ENCODE measurements around the gene RCBTB1. TPM values are rescaled to one million over a fixed set of nuclear protein-coding genes. Genes with fewer than 3 reads are reported as not detected.

The RCBTB1 gene
- total RNA-seq, 2 donors from 2014 or later: 15.7 to 29.4 TPM

DNA sequence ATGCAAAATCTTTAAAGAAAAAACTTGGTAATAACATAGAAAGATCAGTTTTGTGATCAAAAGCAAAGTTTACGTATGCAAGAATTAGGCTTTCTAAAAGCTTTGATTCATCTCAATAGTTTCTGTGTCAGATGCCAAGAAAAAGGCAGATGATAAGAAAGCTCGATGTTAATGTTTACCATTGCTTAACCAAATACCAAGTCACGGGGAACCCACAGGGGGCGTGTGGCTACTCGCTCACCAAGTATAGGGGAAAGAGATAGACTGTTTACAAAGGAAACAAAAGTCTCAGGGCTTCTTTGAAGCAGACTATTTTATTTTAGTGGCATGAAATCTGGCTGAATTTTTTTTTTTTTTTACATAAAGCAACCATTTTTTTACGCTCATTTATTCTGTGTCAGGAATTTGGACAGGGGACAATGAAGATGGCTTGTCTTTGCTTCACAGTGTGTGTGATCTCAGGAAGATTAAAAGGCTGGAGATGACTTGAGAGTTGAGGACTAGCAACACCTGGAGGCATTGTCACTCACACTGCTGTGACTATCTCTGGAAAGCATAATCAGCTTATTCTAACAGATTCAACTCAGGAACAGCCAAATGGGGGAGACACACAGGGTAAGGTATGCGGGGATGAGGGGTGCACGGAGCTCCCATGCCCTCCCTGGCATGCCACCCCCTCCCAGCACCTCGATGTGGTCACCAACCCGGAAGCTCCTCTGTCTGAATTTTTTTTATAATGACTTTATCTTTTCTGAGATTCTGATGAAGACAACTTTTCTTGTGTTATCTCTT lies 24.9 kb downstream of the RCBTB1 start:
- 24% methylated on average over 10 of the region's 10 CpGs for WGBS
- DNase-seq (ENCODE audit: low spot score): peak; percentile 73
- no peaks in the 10 kb centered on the region for H3K36me3 ChIP-seq
- TF ChIP-seq POLR2A (IDR thresholded peaks at IDR 0.05): no peak
- peak; percentile 73 for TF ChIP-seq POLR2AphosphoS5 (IDR thresholded peaks at IDR 0.05)
- TF ChIP-seq, protein P1, sequence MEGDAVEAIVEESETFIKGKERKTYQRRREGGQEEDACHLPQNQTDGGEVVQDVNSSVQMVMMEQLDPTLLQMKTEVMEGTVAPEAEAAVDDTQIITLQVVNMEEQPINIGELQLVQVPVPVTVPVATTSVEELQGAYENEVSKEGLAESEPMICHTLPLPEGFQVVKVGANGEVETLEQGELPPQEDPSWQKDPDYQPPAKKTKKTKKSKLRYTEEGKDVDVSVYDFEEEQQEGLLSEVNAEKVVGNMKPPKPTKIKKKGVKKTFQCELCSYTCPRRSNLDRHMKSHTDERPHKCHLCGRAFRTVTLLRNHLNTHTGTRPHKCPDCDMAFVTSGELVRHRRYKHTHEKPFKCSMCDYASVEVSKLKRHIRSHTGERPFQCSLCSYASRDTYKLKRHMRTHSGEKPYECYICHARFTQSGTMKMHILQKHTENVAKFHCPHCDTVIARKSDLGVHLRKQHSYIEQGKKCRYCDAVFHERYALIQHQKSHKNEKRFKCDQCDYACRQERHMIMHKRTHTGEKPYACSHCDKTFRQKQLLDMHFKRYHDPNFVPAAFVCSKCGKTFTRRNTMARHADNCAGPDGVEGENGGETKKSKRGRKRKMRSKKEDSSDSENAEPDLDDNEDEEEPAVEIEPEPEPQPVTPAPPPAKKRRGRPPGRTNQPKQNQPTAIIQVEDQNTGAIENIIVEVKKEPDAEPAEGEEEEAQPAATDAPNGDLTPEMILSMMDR (IDR thresholded peaks at IDR 0.05): peak in 2 of 4 experiments; percentile 26 to 35
- H3K27ac ChIP-seq: peak overlapping the region; percentile 19 to 60
- no peaks in the 10 kb centered on the region for H3K27me3 ChIP-seq (replicated peaks; ENCODE audit: insufficient read depth)
- H3K9me3 ChIP-seq: no peaks in the 10 kb centered on the region
- intact Hi-C loops (cut with DNase I): no loop called here
- no peaks in the 10 kb centered on the region for H3K4me1 ChIP-seq (replicated peaks)
- H3K4me3 ChIP-seq: no peak overlapping the region

DNA sequence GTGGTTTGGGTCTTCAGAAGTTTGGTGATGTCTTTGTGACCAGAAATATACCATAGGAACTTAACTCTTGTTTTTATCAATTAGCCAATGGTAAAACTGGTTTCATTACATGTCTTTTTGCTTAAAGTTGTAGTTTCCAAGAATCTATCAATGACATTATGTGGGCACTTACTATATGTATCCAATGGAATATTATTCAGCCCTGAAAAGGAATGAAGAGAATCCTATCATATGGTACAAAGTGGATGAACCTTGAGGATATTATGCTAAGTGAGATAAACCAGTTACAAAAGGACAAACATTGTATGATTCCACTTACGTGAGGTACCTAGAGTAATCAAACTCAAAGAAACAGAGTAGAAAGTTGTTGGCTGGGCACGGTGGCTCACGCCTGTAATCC lies 26.4 kb downstream of the RCBTB1 start:
- Histone ChIP-seq H3K27ac (no peak overlapping the region), H3K36me3 (no peaks in the 10 kb centered on the region), H3K27me3 (replicated peaks; ENCODE audit: insufficient read depth) (no peaks in the 10 kb centered on the region), H3K4me3 (no peak overlapping the region), H3K4me1 (replicated peaks) (no peaks in the 10 kb centered on the region), H3K9me3 (no peaks in the 10 kb centered on the region)
- TF ChIP-seq, protein P1 (IDR thresholded peaks at IDR 0.05): no peak
- TF ChIP-seq POLR2A (IDR thresholded peaks at IDR 0.05) (no peak), POLR2AphosphoS5 (IDR thresholded peaks at IDR 0.05) (no peak)
- no peak for DNase-seq (ENCODE audit: low spot score)
- 98% methylated on average over 3 of the region's 3 CpGs for WGBS
- intact Hi-C loops (cut with DNase I): no loop called here

DNA sequence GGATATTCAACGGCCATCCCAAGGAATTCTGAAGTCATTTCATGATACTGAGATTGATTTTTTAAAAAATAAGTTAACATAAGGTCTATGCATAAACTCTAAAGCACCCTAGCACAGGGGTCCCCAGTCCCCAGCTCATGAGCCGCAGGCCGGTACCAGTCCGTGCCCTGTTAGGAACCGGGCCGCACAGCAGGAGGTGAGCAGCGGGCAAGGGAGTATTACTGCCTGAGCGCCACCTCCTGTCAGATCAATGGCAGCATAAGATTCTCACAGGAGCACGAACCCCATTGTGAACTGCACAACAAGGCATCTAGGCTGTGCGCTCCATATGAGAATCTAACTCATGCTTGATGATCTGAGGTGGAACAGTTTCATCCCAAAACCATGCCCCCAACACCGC lies 31.0 kb downstream of the RCBTB1 start:
- TF ChIP-seq POLR2AphosphoS5 (IDR thresholded peaks at IDR 0.05) (no peak), POLR2A (IDR thresholded peaks at IDR 0.05) (no peak)
- TF ChIP-seq, protein P1 (IDR thresholded peaks at IDR 0.05): no peak
- H3K4me3 ChIP-seq: no peak overlapping the region
- H3K36me3 ChIP-seq: no peaks in the 10 kb centered on the region
- 89% methylated on average over 11 of the region's 11 CpGs for WGBS
- intact Hi-C loops (cut with DNase I): no loop called here
- no peaks in the 10 kb centered on the region for H3K9me3 ChIP-seq
- H3K27ac ChIP-seq: no peak overlapping the region
- H3K4me1 ChIP-seq (replicated peaks): no peaks in the 10 kb centered on the region
- no peak for DNase-seq (ENCODE audit: low spot score)
- no peaks in the 10 kb centered on the region for H3K27me3 ChIP-seq (replicated peaks; ENCODE audit: insufficient read depth)

DNA sequence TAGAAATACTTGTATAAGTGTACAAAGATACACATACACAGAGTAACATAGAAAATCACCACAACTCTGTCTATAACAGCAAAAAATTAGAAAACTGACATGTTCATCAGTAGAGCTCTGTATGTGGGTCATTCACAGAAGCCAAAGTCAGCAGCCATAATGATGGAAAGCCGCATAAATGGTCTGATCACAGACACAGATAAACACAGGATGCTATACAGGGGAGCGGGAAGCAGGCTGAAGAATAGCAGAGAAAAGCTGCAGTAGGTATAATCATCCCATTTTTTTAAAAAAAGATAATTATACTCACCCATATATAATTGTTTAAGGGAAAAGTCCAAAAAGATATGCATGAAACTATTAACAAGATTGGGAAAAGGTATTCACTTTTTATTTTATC lies 31.5 kb downstream of the RCBTB1 start:
- H3K4me1 ChIP-seq (replicated peaks): no peaks in the 10 kb centered on the region
- TF ChIP-seq POLR2A (IDR thresholded peaks at IDR 0.05) (no peak), POLR2AphosphoS5 (IDR thresholded peaks at IDR 0.05) (no peak)
- TF ChIP-seq, protein P1 (IDR thresholded peaks at IDR 0.05): no peak
- WGBS: 91% methylated on average over 2 of the region's 2 CpGs
- no peak for DNase-seq (ENCODE audit: low spot score)
- no peak overlapping the region for H3K4me3 ChIP-seq
- no peaks in the 10 kb centered on the region for H3K36me3 ChIP-seq
- no peaks in the 10 kb centered on the region for H3K27me3 ChIP-seq (replicated peaks; ENCODE audit: insufficient read depth)
- no peak overlapping the region for H3K27ac ChIP-seq
- intact Hi-C loops (cut with DNase I): no loop called here
- H3K9me3 ChIP-seq: no peaks in the 10 kb centered on the region

Data from prostate gland (tissue), 2 donors.